ENCODE results near the gene TMEM147. TPM values are rescaled to one million over a fixed set of nuclear protein-coding genes. Genes with fewer than 3 reads are reported as not detected.

The TMEM147 gene
- total and polyA plus RNA-seq, 2 donors (not counting 3 experiments of a cell fraction or from before 2014, with no cell fraction given): 75.8 to 214 TPM

GRCh38 chr19:35563207-35563829 is 17.9 kb downstream of the TMEM147 start, which contains the start of gene ATP4A:
TSS of gene ATP4A (minus strand) at chr19:35563658. CDS start at chr19:35563629, 29 bp downstream.
- FAIRE-seq: no peak
- Histone ChIP-seq H3K9ac (replicated peaks; ENCODE audit: extremely low read depth, insufficient read depth, low read length) (no peak within 1 kb of the TSS), H3K79me2 (ENCODE audit: control insufficient read depth, insufficient read depth, low read length) (no peaks in the 10 kb centered on the region), H3K27me3 (ENCODE audit: control insufficient read depth in 2 of 2, insufficient read depth in 2 of 2, low read length in 2 of 2) (peaks cover 0 to 4% of the 10 kb centered on the region in 2 experiments), H3K4me2 (ENCODE audit: insufficient read depth, low read length) (no peak within 1 kb of the TSS), H4K20me1 (replicated peaks; ENCODE audit: control insufficient read depth, extremely low read depth, insufficient read depth, low read length) (no peaks in the 10 kb centered on the region), H3K27ac (ENCODE audit: insufficient read depth, low read depth, low read length) (no peak within 1 kb of the TSS), H3K4me3 (replicated peaks in 1 of 3; ENCODE audit: insufficient read depth in 1 of 3, low read depth in 1 of 3, low read length in 3 of 3) (no peak within 1 kb of the TSS), H3K9me1 (replicated peaks; ENCODE audit: control insufficient read depth, extremely low read depth, insufficient read depth, low read length) (no peaks in the 10 kb centered on the region), H2AFZ (ENCODE audit: low read depth, low read length) (no peak within 1 kb of the TSS), H3K36me3 (ENCODE audit: control insufficient read depth in 2 of 2, extremely low read depth in 1 of 2, insufficient read depth in 2 of 2, low read length in 2 of 2) (no peaks in the 10 kb centered on the region), H3K4me1 (ENCODE audit: control insufficient read depth, extremely low read depth, insufficient read depth, low read length) (no peaks in the 10 kb centered on the region), H3K9me3 (replicated peaks; ENCODE audit: control insufficient read depth, insufficient read depth, low read length) (no peaks in the 10 kb centered on the region)
- dilution Hi-C loops (cut with MboI; ENCODE audit: extremely low pct_ligation_motif_present, low sequenced_read_pairs): no loop called here
- no peak for DNase-seq (ENCODE audit: low read depth, low spot score)
- no TSS peak for BruUV-seq (replicated peaks)
- CTCF ChIA-PET: interaction anchor here (1.5 kb wide), 1 partner anchor 15 kb away, joined by 6 read pairs; no protein-coding TSS in a partner anchor
- intact Hi-C loops (cut with micrococcal nuclease): no loop called here
- POLR2A ChIA-PET: no interaction called here
- TF ChIP-seq MAX (IDR thresholded peaks at IDR 0.05; ENCODE audit: insufficient read depth, insufficient read length): no peak
- no peak for TF ChIP-seq POLR2AphosphoS5 (IDR thresholded peaks at IDR 0.05; ENCODE audit: insufficient read depth, low read depth, low read length)
- TF ChIP-seq FOS (IDR thresholded peaks at IDR 0.05; ENCODE audit: borderline replicate concordance, insufficient read depth, low read length): no peak
- no peak for TF ChIP-seq MYC (IDR thresholded peaks at IDR 0.05; ENCODE audit: low read depth, low read length)
- no peak for TF ChIP-seq GATA2 (IDR thresholded peaks at IDR 0.05; ENCODE audit: insufficient read depth, insufficient read length, low read depth, low read length)
- no peak for TF ChIP-seq JUN (IDR thresholded peaks at IDR 0.05; ENCODE audit: borderline replicate concordance, insufficient read depth, insufficient read length, low read depth)
- no peak for TF ChIP-seq CTCF (IDR thresholded peaks at IDR 0.05; ENCODE audit: extremely low read depth in 1 of 2, insufficient read depth in 1 of 2, low read depth in 1 of 2, low read length in 2 of 2)
- TF ChIP-seq POLR2A (IDR thresholded peaks at IDR 0.05; ENCODE audit: low read depth, low read length): no peak
- no peak for TF ChIP-seq EZH2 (IDR thresholded peaks at IDR 0.05; ENCODE audit: borderline replicate concordance, low read depth, low read length, severe bottlenecking)
